ELF-1 (cell line): ENCODE measurements around the gene SF1.

ENCODE experiments used
- DNase-seq: peaks from one replicate; pipeline ENCODE4 v3.0.0-alpha.2; 2016; ENCODE audit warnings: low read depth, low spot score

Gene SF1

GRCh38 chr11:64746486-64746885 is 31.9 kb downstream of the SF1 start:
- no peak for DNase-seq

- DNase-seq, result peak; percentile 72
Measured at GRCh38 chr11:64745521-64746328, 32.6 kb downstream of the SF1 start.

- DNase-seq, result no peak
Measured at GRCh38 chr11:64745189-64745520, 33.2 kb downstream of the SF1 start.

- no peak for DNase-seq
Measured at GRCh38 chr11:64744544-64745188, 33.7 kb downstream of the SF1 start.

- peak; percentile 77 for DNase-seq
Measured at GRCh38 chr11:64743591-64744543, 34.5 kb downstream of the SF1 start, which contains the start of gene RASGRP2. RASGRP2 (minus strand) TSS chr11:64744142; CDS start chr11:64742866, 1,276 bp downstream.

GRCh38 chr11:64742889-64743590 is 35.3 kb downstream of the SF1 start:
- peak; percentile 57 for DNase-seq

GRCh38 chr11:64742087-64742888 is 36.1 kb downstream of the SF1 start:
- DNase-seq, result peak; percentile 39

- no peak for DNase-seq
Measured at GRCh38 chr11:64741375-64742086, 36.8 kb downstream of the SF1 start.

- DNase-seq, result no peak
Measured at GRCh38 chr11:64739871-64740270, 38.5 kb downstream of the SF1 start.

- no peak for DNase-seq
Measured at GRCh38 chr11:64736654-64737053, 41.7 kb downstream of the SF1 start.

GRCh38 chr11:64735725-64736259 is 42.5 kb downstream of the SF1 start:
- no peak for DNase-seq

- DNase-seq, result no peak
Measured at GRCh38 chr11:64734811-64735724, 43.3 kb downstream of the SF1 start.

GRCh38 chr11:64731601-64732000 is 46.7 kb downstream of the SF1 start:
- DNase-seq, result no peak

GRCh38 chr11:64729851-64730382 is 48.4 kb downstream of the SF1 start:
- peak; percentile 91 for DNase-seq

- DNase-seq, result no peak
Measured at GRCh38 chr11:64728757-64729365, 49.5 kb downstream of the SF1 start.

- no peak for DNase-seq
Measured at GRCh38 chr11:64726867-64727530, 51.3 kb downstream of the SF1 start.

- DNase-seq, result peak; percentile 69
Measured at GRCh38 chr11:64726211-64726641, 52.1 kb downstream of the SF1 start.
